ENCODE measurements around the gene RGS17.

The RGS17 gene

GRCh38 chr6:153056308-153056707 is 74.8 kb downstream of the RGS17 start:
- H3K27me3 ChIP-seq (ENCODE audit: insufficient read depth, poor library complexity, severe bottlenecking): no peaks in the 10 kb centered on the region
- TF ChIP-seq CTCF (IDR thresholded peaks at IDR 0.05; ENCODE audit: insufficient read depth, low read length) (no peak), POLR2AphosphoS5 (IDR thresholded peaks at IDR 0.05; ENCODE audit: low read depth) (no peak), REST (IDR thresholded peaks at IDR 0.05; ENCODE audit: insufficient replicate concordance, low read depth) (no peak), SPI1 (IDR thresholded peaks at IDR 0.05; ENCODE audit: borderline replicate concordance, low read depth) (no peak), GABPA (IDR thresholded peaks at IDR 0.05; ENCODE audit: low read depth) (no peak)
- no peak overlapping the region for H3K27ac ChIP-seq (replicated peaks)
- DNase-seq (ENCODE audit: low read depth in 1 of 2, low spot score in 1 of 2): no peak
- H3K4me3 ChIP-seq (replicated peaks; ENCODE audit: insufficient read depth, low read length): no peak overlapping the region

GRCh38 chr6:153051801-153052200 is 79.3 kb downstream of the RGS17 start:
- no peak overlapping the region for H3K27ac ChIP-seq (replicated peaks)
- no peak overlapping the region for H3K4me3 ChIP-seq (replicated peaks; ENCODE audit: insufficient read depth, low read length)

GRCh38 chr6:153048631-153049030 is 82.5 kb downstream of the RGS17 start:
- Histone ChIP-seq H3K27me3 (ENCODE audit: insufficient read depth, poor library complexity, severe bottlenecking) (no peaks in the 10 kb centered on the region), H3K27ac (replicated peaks) (no peak overlapping the region), H3K4me3 (replicated peaks; ENCODE audit: insufficient read depth, low read length) (no peak overlapping the region)
- TF ChIP-seq GABPA (IDR thresholded peaks at IDR 0.05; ENCODE audit: low read depth) (no peak), POLR2AphosphoS5 (IDR thresholded peaks at IDR 0.05; ENCODE audit: low read depth) (no peak), SPI1 (IDR thresholded peaks at IDR 0.05; ENCODE audit: borderline replicate concordance, low read depth) (no peak), REST (IDR thresholded peaks at IDR 0.05; ENCODE audit: insufficient replicate concordance, low read depth) (no peak), CTCF (IDR thresholded peaks at IDR 0.05; ENCODE audit: insufficient read depth, low read length) (no peak)
- DNase-seq (ENCODE audit: low read depth in 1 of 2, low spot score in 1 of 2): no peak

More at GRCh38 chr6:153051801-153052200, 79.3 kb downstream of the RGS17 start:
- H3K27me3 ChIP-seq (ENCODE audit: insufficient read depth, poor library complexity, severe bottlenecking): no peaks in the 10 kb centered on the region
- DNase-seq (ENCODE audit: low read depth in 1 of 2, low spot score in 1 of 2): no peak
- TF ChIP-seq POLR2AphosphoS5 (IDR thresholded peaks at IDR 0.05; ENCODE audit: low read depth) (no peak), REST (IDR thresholded peaks at IDR 0.05; ENCODE audit: insufficient replicate concordance, low read depth) (no peak), GABPA (IDR thresholded peaks at IDR 0.05; ENCODE audit: low read depth) (no peak), SPI1 (IDR thresholded peaks at IDR 0.05; ENCODE audit: borderline replicate concordance, low read depth) (no peak), CTCF (IDR thresholded peaks at IDR 0.05; ENCODE audit: insufficient read depth, low read length) (no peak)

All from HL-60 (cell line).